ENCODE results near the gene SUPT20HL1.
"Not testable (repeated sequence)": the region's sequence is repeated elsewhere in the genome, so short reads cannot be mapped to it uniquely, and the experiment has no call there.

The SUPT20HL1 gene

GRCh38 chrX:24364326-24364725 is 3.9 kb downstream of the SUPT20HL1 start:
- Histone ChIP-seq H3K4me3 (no peak overlapping the region), H3K27ac (no peak overlapping the region)
- no peak for TF ChIP-seq CTCF (IDR thresholded peaks at IDR 0.05)
- DNase-seq (ENCODE audit: low spot score), result no peak

GRCh38 chrX:24364851-24365538 is 4.6 kb downstream of the SUPT20HL1 start:
- H3K4me3 ChIP-seq, result no peak overlapping the region
- H3K27ac ChIP-seq, result no peak overlapping the region
- TF ChIP-seq CTCF (IDR thresholded peaks at IDR 0.05), result no peak
- DNase-seq (ENCODE audit: low spot score), result no peak

- DNase-seq (ENCODE audit: low spot score); H3K27ac ChIP-seq; H3K4me3 ChIP-seq: not testable (repeated sequence)
Measured at GRCh38 chrX:24366762-24367400, 6.4 kb downstream of the SUPT20HL1 start.

GRCh38 chrX:24369816-24370215 is 9.4 kb downstream of the SUPT20HL1 start:
- no peak for DNase-seq (ENCODE audit: low spot score)
- Histone ChIP-seq H3K27ac (no peak overlapping the region), H3K4me3 (no peak overlapping the region)
- no peak for TF ChIP-seq CTCF (IDR thresholded peaks at IDR 0.05)

DNA sequence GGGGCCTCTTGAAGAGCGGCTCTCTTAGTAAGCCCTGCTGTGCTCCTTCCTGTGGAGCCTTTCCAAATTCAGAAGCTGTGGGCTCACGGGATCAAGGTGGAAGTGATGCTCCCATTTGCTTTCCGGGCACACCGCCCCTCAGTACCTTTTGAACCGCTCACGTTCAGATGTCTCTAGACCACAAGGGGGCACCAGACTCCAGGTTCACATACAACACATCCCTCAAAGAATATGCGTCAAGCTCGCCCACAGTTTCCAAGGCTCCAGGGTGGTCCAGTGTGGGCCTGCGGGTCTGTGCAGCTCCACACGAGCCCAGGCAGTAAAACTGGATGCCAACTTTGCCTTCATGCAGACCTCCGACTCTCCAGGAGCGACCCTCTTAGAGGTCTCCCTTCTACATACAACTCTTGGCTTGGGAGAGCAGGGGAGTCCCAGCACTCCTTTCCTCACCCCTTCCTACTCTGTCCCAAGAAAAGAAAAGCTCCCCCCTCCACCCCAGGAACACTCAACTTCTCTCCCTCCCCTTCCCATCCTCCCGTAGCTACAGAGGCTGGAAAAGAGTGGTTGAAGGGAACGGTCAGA is 11.0 kb downstream of the SUPT20HL1 start:
- DNase-seq (ENCODE audit: low spot score), result no peak
- H3K4me3 ChIP-seq, result no peak overlapping the region
- no peak overlapping the region for H3K27ac ChIP-seq
- TF ChIP-seq CTCF (IDR thresholded peaks at IDR 0.05), result no peak

GRCh38 chrX:24372021-24372763 is 11.8 kb downstream of the SUPT20HL1 start:
- no peak for TF ChIP-seq CTCF (IDR thresholded peaks at IDR 0.05)
- H3K27ac ChIP-seq, result no peak overlapping the region
- DNase-seq (ENCODE audit: low spot score), result no peak
- no peak overlapping the region for H3K4me3 ChIP-seq

DNA sequence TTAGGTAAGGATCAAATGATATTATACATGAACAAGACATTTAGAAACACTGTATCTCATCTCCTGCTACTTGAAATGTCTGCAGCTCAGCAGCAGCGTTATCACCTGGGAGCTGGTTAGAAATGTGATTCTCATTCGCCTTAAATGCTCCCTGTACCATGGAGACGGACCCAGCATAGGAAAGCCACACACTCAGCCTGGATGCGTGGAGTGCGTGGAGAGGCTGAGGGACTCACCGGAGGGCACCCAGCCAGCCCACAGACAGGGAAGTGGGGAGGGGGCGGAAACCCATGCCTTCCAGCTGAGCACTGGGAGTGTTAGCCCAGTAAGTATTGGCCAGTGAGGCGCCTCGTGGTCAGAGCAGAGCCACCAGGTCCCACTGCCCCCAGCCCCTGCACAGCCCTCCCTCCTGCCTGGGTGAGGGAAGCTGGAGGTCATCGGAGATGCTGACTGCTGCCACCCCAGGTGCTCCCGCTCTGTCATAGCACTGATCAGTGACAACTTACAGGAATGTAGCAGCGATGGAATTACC is 15.2 kb downstream of the SUPT20HL1 start:
- no peak for TF ChIP-seq CTCF (IDR thresholded peaks at IDR 0.05)
- Histone ChIP-seq H3K4me3 (no peak overlapping the region), H3K27ac (no peak overlapping the region)
- DNase-seq (ENCODE audit: low spot score), result no peak
